MM.1S (cell line): ENCODE results near the gene NTRK1.

Experiments
- DNase-seq: peaks from one replicate; pipeline ENCODE4 v3.0.0-alpha.2; 2015
- H2AFZ ChIP-seq: fragments of 300-600 bp; sonication (generic); 2 replicates; pipeline ENCODE4 v1.6.0; 2016; ENCODE audit warnings: antibody characterized with exemption, low read length
- H3F3A ChIP-seq: fragments of 300-600 bp; sonication (generic); 2 replicates; pipeline ENCODE4 v1.6.1; 2016; ENCODE audit warnings: mild to moderate bottlenecking, antibody characterized with exemption, low read length, moderate library complexity, mixed read lengths; ENCODE audit not compliant: insufficient read depth
- H3K27ac ChIP-seq: fragments of 300-600 bp; sonication (generic); 2 replicates; pipeline ENCODE4 v1.5.1; 2016; ENCODE audit warnings: mild to moderate bottlenecking, low read length
- H3K27me3 ChIP-seq: fragments of 300-600 bp; sonication (generic); replicated peaks from 2 replicates; pipeline ENCODE4 v1.6.0; 2016; ENCODE audit warnings: low read length; ENCODE audit not compliant: insufficient read depth
- H3K36me3 ChIP-seq: fragments of 300-600 bp; sonication (generic); replicated peaks from 2 replicates; pipeline ENCODE4 v1.6.1; 2016; ENCODE audit warnings: mild to moderate bottlenecking, low read length, mixed read lengths; ENCODE audit not compliant: insufficient read depth
- H3K4me1 ChIP-seq: fragments of 300-600 bp; sonication (generic); 2 replicates; pipeline ENCODE4 v1.6.1; 2016; ENCODE audit warnings: low read length, mixed read lengths
- H3K4me2 ChIP-seq: fragments of 300-600 bp; sonication (generic); 2 replicates; pipeline ENCODE4 v1.6.0; 2016; ENCODE audit warnings: low read depth, low read length
- H3K4me3 ChIP-seq: fragments of 300-600 bp; sonication (generic); 2 replicates; pipeline ENCODE4 v1.5.1; 2016; ENCODE audit warnings: low read length, mixed read lengths
- H3K79me2 ChIP-seq: fragments of 300-600 bp; sonication (generic); 2 replicates; pipeline ENCODE4 v1.6.1; 2016; ENCODE audit warnings: mixed run types, low read length, mixed read lengths
- H3K9ac ChIP-seq: fragments of 300-600 bp; sonication (generic); 2 replicates; pipeline ENCODE4 v1.6.1; 2016; ENCODE audit warnings: low read length, mixed read lengths
- H3K9me2 ChIP-seq: fragments of 300-600 bp; sonication (generic); replicated peaks from 2 replicates; pipeline ENCODE4 v1.6.1; 2016; ENCODE audit warnings: mild to moderate bottlenecking, low read length, mixed read lengths; ENCODE audit not compliant: insufficient read depth
- H3K9me3 ChIP-seq: fragments of 300-600 bp; sonication (generic); replicated peaks from 2 replicates; pipeline ENCODE4 v1.6.1; 2016; ENCODE audit warnings: mild to moderate bottlenecking, low read length, mixed read lengths; ENCODE audit not compliant: insufficient read depth
- H4K20me1 ChIP-seq: fragments of 300-600 bp; sonication (generic); 2 replicates; pipeline ENCODE4 v1.6.1; 2016; ENCODE audit warnings: mild to moderate bottlenecking, low read length, moderate library complexity, mixed read lengths; ENCODE audit not compliant: insufficient read depth
- EZH2 ChIP-seq: fragments of 300-600 bp; sonication (generic); optimal IDR thresholded peaks from 2 replicates; pipeline ENCODE3; 2017; ENCODE audit warnings: low read depth, mild to moderate bottlenecking, antibody characterized with exemption, low read length, mixed read lengths
- EZH2phosphoT487 ChIP-seq: fragments of 300-600 bp; sonication (generic); IDR thresholded peaks from 2 replicates; pipeline ENCODE4 v1.6.1; 2018; ENCODE audit warnings: antibody characterized with exemption, low read length
- TF ChIP-seq, protein P1 (sequence below): fragments of 300-600 bp; sonication (generic); IDR thresholded peaks from 2 replicates; pipeline ENCODE4 v1.5.1; 2016; ENCODE audit warnings: antibody characterized with exemption, low read length, mixed read lengths

Gene NTRK1

DNA sequence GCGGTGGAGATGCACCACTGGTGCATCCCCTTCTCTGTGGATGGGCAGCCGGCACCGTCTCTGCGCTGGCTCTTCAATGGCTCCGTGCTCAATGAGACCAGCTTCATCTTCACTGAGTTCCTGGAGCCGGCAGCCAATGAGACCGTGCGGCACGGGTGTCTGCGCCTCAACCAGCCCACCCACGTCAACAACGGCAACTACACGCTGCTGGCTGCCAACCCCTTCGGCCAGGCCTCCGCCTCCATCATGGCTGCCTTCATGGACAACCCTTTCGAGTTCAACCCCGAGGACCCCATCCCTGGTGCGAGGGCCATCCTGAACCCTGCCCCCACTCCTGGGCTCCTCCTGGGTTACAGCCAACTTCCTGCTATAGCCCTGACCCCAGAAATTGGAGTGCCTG is 13.0 kb downstream of the NTRK1 start:
- no peaks in the 10 kb centered on the region for H3F3A ChIP-seq
- no peak overlapping the region for H3K9ac ChIP-seq
- no peaks in the 10 kb centered on the region for H4K20me1 ChIP-seq
- no peaks in the 10 kb centered on the region for H3K9me2 ChIP-seq
- no peaks in the 10 kb centered on the region for H3K9me3 ChIP-seq
- no peak for DNase-seq
- H3K4me2 ChIP-seq, result no peak overlapping the region
- no peak overlapping the region for H3K4me3 ChIP-seq
- no peaks in the 10 kb centered on the region for H3K4me1 ChIP-seq
- no peaks in the 10 kb centered on the region for H3K36me3 ChIP-seq
- TF ChIP-seq EZH2phosphoT487 (no peak), EZH2 (no peak)
- TF ChIP-seq, protein P1, sequence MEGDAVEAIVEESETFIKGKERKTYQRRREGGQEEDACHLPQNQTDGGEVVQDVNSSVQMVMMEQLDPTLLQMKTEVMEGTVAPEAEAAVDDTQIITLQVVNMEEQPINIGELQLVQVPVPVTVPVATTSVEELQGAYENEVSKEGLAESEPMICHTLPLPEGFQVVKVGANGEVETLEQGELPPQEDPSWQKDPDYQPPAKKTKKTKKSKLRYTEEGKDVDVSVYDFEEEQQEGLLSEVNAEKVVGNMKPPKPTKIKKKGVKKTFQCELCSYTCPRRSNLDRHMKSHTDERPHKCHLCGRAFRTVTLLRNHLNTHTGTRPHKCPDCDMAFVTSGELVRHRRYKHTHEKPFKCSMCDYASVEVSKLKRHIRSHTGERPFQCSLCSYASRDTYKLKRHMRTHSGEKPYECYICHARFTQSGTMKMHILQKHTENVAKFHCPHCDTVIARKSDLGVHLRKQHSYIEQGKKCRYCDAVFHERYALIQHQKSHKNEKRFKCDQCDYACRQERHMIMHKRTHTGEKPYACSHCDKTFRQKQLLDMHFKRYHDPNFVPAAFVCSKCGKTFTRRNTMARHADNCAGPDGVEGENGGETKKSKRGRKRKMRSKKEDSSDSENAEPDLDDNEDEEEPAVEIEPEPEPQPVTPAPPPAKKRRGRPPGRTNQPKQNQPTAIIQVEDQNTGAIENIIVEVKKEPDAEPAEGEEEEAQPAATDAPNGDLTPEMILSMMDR, result no peak
- H3K27ac ChIP-seq, result no peak overlapping the region
- H2AFZ ChIP-seq, result no peak overlapping the region
- H3K79me2 ChIP-seq, result no peaks in the 10 kb centered on the region
- peaks cover 77% of the 10 kb centered on the region for H3K27me3 ChIP-seq

DNA sequence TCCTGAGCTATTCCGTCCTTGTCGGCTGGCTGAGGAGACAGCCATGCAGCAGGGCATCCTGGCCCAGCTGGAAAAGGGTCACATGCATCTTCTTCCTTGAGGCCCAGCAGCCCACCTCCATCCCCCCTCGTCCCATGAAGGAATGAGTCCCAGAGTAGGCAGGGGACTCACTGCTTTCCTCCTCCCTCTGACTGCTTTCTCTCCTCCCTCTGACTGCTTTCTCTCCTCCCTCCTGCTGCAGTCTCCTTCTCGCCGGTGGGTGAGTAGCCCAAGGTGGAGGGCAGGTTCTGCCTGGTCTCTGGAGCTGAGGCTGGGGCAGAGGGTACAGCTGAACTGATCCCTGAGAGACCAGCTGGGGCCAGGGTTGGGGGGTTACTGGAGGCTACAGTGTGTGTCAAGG is 13.5 kb downstream of the NTRK1 start:
- no peaks in the 10 kb centered on the region for H3K9me3 ChIP-seq
- no peaks in the 10 kb centered on the region for H4K20me1 ChIP-seq
- no peaks in the 10 kb centered on the region for H3K4me1 ChIP-seq
- no peaks in the 10 kb centered on the region for H3F3A ChIP-seq
- TF ChIP-seq, protein P1, result no peak
- no peak for TF ChIP-seq EZH2phosphoT487
- TF ChIP-seq EZH2, result no peak
- H2AFZ ChIP-seq, result no peak overlapping the region
- no peak overlapping the region for H3K4me2 ChIP-seq
- no peak for DNase-seq
- no peaks in the 10 kb centered on the region for H3K79me2 ChIP-seq
- H3K27me3 ChIP-seq, result peaks cover 82% of the 10 kb centered on the region
- no peak overlapping the region for H3K9ac ChIP-seq
- no peak overlapping the region for H3K4me3 ChIP-seq
- H3K27ac ChIP-seq, result no peak overlapping the region
- no peaks in the 10 kb centered on the region for H3K36me3 ChIP-seq
- H3K9me2 ChIP-seq, result no peaks in the 10 kb centered on the region

DNA sequence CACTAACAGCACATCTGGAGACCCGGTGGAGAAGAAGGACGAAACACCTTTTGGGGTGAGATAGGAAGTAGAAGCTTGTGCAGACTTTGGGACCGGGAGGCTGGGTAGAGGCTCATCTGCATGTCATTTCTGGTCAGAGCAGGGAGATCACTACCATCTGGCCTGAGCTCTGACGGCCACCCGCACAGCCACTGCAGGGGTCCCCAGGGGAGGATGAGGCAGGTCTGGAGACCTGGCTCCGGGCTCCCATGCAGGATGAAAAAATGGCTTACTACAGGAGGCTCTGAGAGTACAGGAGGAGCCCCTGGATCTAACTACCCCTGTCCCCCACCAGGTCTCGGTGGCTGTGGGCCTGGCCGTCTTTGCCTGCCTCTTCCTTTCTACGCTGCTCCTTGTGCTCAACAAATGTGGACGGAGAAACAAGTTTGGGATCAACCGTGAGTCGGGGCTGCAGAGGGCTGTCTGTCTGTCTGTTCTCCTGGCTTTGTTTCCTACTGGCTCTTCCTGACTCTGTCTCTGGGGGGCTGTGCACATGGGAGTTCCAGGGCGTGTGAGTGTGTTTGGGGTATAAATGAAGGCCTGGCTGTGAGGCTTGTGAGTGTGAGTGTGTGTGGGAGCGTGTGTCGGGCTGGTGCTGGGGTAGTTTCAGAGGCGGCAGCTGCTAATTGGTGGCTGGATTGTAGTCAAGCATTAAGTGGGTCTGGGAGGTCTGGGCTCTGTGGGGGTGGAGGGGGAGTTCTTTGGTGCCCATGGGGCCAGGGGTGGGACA is 14.1 kb downstream of the NTRK1 start:
- no peak overlapping the region for H2AFZ ChIP-seq
- no peaks in the 10 kb centered on the region for H3K9me3 ChIP-seq
- no peaks in the 10 kb centered on the region for H3K79me2 ChIP-seq
- no peak overlapping the region for H3K4me2 ChIP-seq
- no peaks in the 10 kb centered on the region for H3K9me2 ChIP-seq
- no peaks in the 10 kb centered on the region for H3K36me3 ChIP-seq
- TF ChIP-seq EZH2 (no peak), EZH2phosphoT487 (no peak)
- TF ChIP-seq, protein P1, result no peak
- DNase-seq, result no peak
- no peaks in the 10 kb centered on the region for H3K4me1 ChIP-seq
- H3K27ac ChIP-seq, result no peak overlapping the region
- no peaks in the 10 kb centered on the region for H4K20me1 ChIP-seq
- H3K9ac ChIP-seq, result no peak overlapping the region
- no peak overlapping the region for H3K4me3 ChIP-seq
- H3F3A ChIP-seq, result no peaks in the 10 kb centered on the region
- peaks cover 79% of the 10 kb centered on the region for H3K27me3 ChIP-seq
